Peyer's patch (tissue), 4 donors: ENCODE measurements around the gene ZNF598. TPM values are rescaled to one million over a fixed set of nuclear protein-coding genes. Genes with fewer than 3 reads are reported as not detected.

Source experiments
- DNase-seq, 3 donors: peaks; one replicate each; pipeline ENCODE4 v3.0.0-alpha.2; 2017 to 2019
- H3K27ac ChIP-seq, 4 donors: fragments of 200-600 bp; sonication (generic); one replicate each; pipeline ENCODE4 v1.5.1; 2016 to 2019
- H3K27me3 ChIP-seq, 2 donors: fragments of 200-600 bp; sonication (generic); one replicate each; pipeline ENCODE4 v1.5.1; 2019
- H3K36me3 ChIP-seq, 3 donors: fragments of 200-600 bp; sonication (generic); one replicate each; pipeline ENCODE4 v1.5.1; 2016 to 2019
- H3K4me1 ChIP-seq, 4 donors: fragments of 200-600 bp; sonication (generic); one replicate each; pipeline ENCODE4 v1.5.1; 2016 to 2019
- H3K4me3 ChIP-seq, 4 donors: fragments of 200-600 bp; sonication (generic); 1 replicate in 3 of 4; 2 replicates in 1 of 4; pipeline ENCODE4 v1.5.1; 2016 to 2019; ENCODE audit warnings: mild to moderate bottlenecking in 1 of 4
- H3K9me3 ChIP-seq, 4 donors: fragments of 200-600 bp; sonication (generic); one replicate each; pipeline ENCODE4 v1.5.1; 2016 to 2019; ENCODE audit warnings: mild to moderate bottlenecking in 1 of 4
- POLR2A ChIP-seq, 2 donors: fragments of 450-650 bp; IDR thresholded peaks; one replicate each; pipeline ENCODE4 v1.5.1; 2017; ENCODE audit warnings: antibody characterized with exemption in 2 of 2, mild to moderate bottlenecking in 2 of 2, moderate library complexity in 2 of 2
- total RNA-seq, 4 donors: library from RNA; depleted of rRNA; stranded (reverse); fragments of >200 nt; gene quantifications; one replicate each; pipeline ENCODE4 v1.1.0, GENCODE V29; 2016
- TF ChIP-seq, protein P1 (sequence below), 6 experiments: fragments of 450-650 bp in 4 of 6; fragments of 200-600 bp in 2 of 6; sonication (generic) in 1 of 6; IDR thresholded peaks; one replicate each; pipeline ENCODE4 v1.5.1; 2017 to 2019; ENCODE audit warnings: antibody characterized with exemption in 6 of 6, mild to moderate bottlenecking in 3 of 6, moderate library complexity in 1 of 6

Gene ZNF598
- total RNA-seq, 4 donors from 2014 or later = 48.5 to 84.0 (median 51.4) TPM

DNA sequence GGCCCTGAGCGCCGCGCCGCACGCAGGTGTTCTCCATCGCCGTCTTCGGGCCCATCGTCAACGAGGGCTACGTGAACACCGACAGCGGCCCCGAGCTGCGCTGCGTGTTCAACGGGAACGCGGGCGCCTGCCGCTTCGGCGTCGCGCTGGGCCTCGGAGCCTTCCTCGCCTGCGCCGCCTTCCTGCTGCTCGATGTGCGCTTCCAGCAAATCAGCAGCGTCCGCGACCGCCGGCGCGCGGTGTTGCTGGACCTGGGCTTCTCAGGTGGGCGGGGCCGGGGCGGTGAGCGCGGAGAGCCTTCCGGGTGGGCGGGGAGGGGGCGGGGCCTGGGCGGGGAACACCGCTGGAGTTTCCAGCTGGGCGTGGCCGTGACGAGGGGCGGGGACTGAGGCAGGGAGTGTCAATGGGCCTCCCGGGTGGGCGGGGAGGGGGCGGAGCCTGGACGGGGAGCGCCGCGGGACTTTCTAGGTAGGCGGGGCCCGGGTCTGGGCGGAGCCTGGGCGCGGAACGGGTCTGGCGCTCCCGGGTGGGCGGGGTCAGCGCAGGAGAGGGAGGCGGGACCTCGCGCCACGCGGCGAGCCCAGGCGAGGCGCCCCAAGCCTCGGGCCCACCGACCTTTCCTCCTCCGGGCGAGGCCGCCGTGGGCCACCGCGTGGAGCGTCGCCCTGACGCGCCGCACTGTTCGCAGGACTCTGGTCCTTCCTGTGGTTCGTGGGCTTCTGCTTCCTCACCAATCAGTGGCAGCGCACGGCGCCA, 17.5 kb downstream of the ZNF598 start:
- Histone ChIP-seq H3K27ac (peak overlapping the region; percentile 73 to 85 (median 78)), H3K4me3 (peak overlapping the region; percentile 12 to 71 (median 42)), H3K9me3 (peaks cover 0 to 4% (median 0%) of the 10 kb centered on the region in 4 donors), H3K4me1 (peaks cover 3 to 37% (median 15%) of the 10 kb centered on the region in 4 donors), H3K27me3 (peaks cover 0 to 22% of the 10 kb centered on the region in 2 donors), H3K36me3 (peaks cover 0 to 7% (median 0%) of the 10 kb centered on the region in 3 donors)
- DNase-seq = peak; percentile 98 to 99 (median 98)
- TF ChIP-seq POLR2A (IDR thresholded peaks at IDR 0.05) = peak; percentile 49 to 50
- TF ChIP-seq, protein P1, sequence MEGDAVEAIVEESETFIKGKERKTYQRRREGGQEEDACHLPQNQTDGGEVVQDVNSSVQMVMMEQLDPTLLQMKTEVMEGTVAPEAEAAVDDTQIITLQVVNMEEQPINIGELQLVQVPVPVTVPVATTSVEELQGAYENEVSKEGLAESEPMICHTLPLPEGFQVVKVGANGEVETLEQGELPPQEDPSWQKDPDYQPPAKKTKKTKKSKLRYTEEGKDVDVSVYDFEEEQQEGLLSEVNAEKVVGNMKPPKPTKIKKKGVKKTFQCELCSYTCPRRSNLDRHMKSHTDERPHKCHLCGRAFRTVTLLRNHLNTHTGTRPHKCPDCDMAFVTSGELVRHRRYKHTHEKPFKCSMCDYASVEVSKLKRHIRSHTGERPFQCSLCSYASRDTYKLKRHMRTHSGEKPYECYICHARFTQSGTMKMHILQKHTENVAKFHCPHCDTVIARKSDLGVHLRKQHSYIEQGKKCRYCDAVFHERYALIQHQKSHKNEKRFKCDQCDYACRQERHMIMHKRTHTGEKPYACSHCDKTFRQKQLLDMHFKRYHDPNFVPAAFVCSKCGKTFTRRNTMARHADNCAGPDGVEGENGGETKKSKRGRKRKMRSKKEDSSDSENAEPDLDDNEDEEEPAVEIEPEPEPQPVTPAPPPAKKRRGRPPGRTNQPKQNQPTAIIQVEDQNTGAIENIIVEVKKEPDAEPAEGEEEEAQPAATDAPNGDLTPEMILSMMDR (IDR thresholded peaks at IDR 0.05) = peak in 1 of 6 experiments; percentile 6

DNA sequence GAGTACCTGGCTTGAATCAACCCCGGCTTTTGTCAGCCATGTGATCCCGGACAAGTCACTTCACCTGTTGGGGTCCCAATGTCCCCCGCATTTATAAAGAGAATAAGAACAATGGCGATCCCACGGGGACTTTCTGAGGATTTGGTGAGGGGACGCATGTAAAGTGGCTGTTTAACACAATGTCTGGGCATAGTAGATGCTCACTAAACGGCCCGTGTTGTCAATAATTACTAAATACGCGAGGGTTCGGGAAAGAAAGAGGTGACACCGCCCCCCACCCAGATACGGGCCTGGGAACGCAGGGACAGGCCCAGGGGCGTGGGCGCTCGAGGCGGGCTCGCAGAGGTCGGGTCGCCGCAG, 18.1 kb downstream of the ZNF598 start:
- peak overlapping the region; percentile 12 to 71 (median 42) for H3K4me3 ChIP-seq
- H3K27me3 ChIP-seq = peaks cover 0 to 22% of the 10 kb centered on the region in 2 donors

DNA sequence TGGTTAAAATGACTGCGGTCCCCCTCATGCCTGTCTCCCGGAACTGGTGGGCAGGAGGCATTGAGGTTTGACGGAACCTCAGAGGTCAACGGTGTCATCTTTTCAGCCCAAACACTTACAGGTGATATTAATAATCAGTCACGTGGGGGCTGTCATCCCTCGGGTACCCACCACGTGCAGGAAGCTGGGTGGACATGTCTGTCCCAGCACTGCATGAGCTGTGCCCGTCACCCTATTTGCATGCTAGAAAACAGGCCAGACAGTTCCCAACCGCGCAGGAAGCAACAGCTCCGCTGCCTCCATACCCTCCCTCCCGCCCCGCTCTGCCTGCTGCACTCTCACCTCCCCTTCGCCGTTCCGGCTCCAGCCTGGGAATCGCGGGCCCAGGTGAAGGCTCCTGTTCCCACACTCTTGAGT, 18.5 kb downstream of the ZNF598 start:
- H3K27me3 ChIP-seq = peaks cover 0 to 22% of the 10 kb centered on the region in 2 donors
- H3K4me1 ChIP-seq = peaks cover 3 to 40% (median 15%) of the 10 kb centered on the region in 4 donors
- TF ChIP-seq POLR2A (IDR thresholded peaks at IDR 0.05) = no peak
- TF ChIP-seq, protein P1 (IDR thresholded peaks at IDR 0.05) = no peak
- H3K9me3 ChIP-seq = peaks cover 0 to 4% (median 0%) of the 10 kb centered on the region in 4 donors
- peak overlapping the region; percentile 38 to 71 (median 46) for H3K4me3 ChIP-seq
- peaks cover 0 to 16% (median 0%) of the 10 kb centered on the region in 3 donors for H3K36me3 ChIP-seq
- peak in 2 of 3 donors; percentile 93 for DNase-seq
- H3K27ac ChIP-seq = peak overlapping the region; percentile 18 to 85 (median 80)

More for the DNA sequence above, 18.1 kb downstream of the ZNF598 start:
- Histone ChIP-seq H3K4me1 (peaks cover 3 to 37% (median 15%) of the 10 kb centered on the region in 4 donors), H3K36me3 (peaks cover 0 to 12% (median 0%) of the 10 kb centered on the region in 3 donors), H3K9me3 (peaks cover 0 to 4% (median 0%) of the 10 kb centered on the region in 4 donors), H3K27ac (peak overlapping the region; percentile 73 to 85 (median 78))
- no peak for DNase-seq
- TF ChIP-seq, protein P1 (IDR thresholded peaks at IDR 0.05) = no peak
- TF ChIP-seq POLR2A (IDR thresholded peaks at IDR 0.05) = no peak

DNA sequence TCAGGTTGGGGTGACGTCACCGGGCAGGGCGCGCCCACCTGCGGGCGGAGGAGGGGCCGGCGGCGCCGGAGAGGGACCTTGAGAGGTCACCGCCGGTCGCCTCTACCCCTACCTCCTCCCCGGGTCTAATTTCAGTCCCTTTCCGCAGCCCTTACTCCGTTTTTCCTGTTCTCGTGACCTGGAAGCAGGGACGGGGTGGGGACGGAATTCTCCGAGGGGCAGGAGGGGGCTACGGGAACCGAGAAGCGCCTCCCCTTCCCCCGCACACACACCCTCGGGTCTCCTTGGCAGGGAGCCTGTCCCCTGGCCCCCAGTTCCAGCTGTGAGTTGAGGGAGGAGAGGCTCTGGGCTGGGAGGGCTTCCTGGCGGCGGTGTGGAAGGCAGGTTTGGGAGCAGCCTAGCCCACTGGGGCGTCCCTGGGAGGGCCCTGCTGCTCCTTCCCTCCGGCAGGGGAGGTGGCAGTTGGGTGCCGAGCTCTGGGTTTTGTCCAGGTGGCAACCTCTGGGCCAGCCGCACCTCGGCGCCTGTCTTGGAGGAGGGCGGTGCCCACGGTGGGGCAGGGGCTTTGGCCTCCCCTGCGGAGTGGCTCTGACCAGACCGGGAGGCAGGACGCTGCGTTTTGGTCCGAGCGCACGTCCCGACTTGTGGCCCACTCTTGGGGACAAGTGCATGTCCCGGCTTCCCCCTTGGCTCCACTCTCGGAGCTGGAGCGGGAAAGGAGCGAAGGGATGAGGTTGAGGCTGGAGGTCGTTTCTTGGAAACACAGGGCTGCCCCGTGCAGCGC, 19.1 kb downstream of the ZNF598 start:
- peaks cover 0 to 22% of the 10 kb centered on the region in 2 donors for H3K27me3 ChIP-seq
- H3K36me3 ChIP-seq = peaks cover 0 to 22% (median 0%) of the 10 kb centered on the region in 3 donors
- peak overlapping the region; percentile 4 to 85 (median 80) for H3K27ac ChIP-seq
- no peak for TF ChIP-seq POLR2A (IDR thresholded peaks at IDR 0.05)
- TF ChIP-seq, protein P1 (IDR thresholded peaks at IDR 0.05) = no peak
- H3K9me3 ChIP-seq = peaks cover 0 to 4% (median 0%) of the 10 kb centered on the region in 4 donors
- peak overlapping the region; percentile 46 to 71 (median 52) for H3K4me3 ChIP-seq
- peaks cover 3 to 46% (median 16%) of the 10 kb centered on the region in 4 donors for H3K4me1 ChIP-seq
- DNase-seq = peak in 2 of 3 donors; percentile 86 to 90

DNA sequence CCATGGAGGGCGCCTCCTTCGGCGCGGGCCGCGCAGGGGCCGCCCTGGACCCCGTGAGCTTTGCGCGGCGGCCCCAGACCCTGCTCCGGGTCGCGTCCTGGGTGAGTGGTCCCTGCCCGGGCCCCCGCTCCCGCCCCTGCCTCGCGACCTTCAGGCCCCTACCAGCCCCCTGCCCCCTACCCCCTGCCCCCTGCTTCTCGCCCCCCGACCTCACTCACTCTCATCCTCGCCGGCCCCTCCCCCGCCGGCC, 19.6 kb downstream of the ZNF598 start:
- H3K4me3 ChIP-seq = peak overlapping the region; percentile 46 to 71 (median 52)
- peaks cover 3 to 51% (median 20%) of the 10 kb centered on the region in 4 donors for H3K4me1 ChIP-seq
- peak overlapping the region in 3 of 4 donors; percentile 4 to 85 (median 81) for H3K27ac ChIP-seq

More for the DNA sequence above, 19.6 kb downstream of the ZNF598 start:
- TF ChIP-seq POLR2A (IDR thresholded peaks at IDR 0.05) = no peak
- TF ChIP-seq, protein P1 (IDR thresholded peaks at IDR 0.05) = no peak
- H3K36me3 ChIP-seq = peaks cover 0 to 23% (median 0%) of the 10 kb centered on the region in 3 donors
- H3K27me3 ChIP-seq = peaks cover 0 to 22% of the 10 kb centered on the region in 2 donors
- DNase-seq = no peak
- peaks cover 0 to 4% (median 0%) of the 10 kb centered on the region in 4 donors for H3K9me3 ChIP-seq
